Stimulated activated CD8-positive, alpha-beta memory T cell treated with anti-CD3 and anti-CD28 coated beads, Interleukin-12 subunit alpha, Interleukin-12 subunit beta, amount 100 ng/mL, for 24 hours (primary cell): ENCODE data around the gene AMMECR1L.
A peak's percentile ranks its signal among the peaks of the same experiment; 100 is the strongest.
"Not testable (repeated sequence)": the region's sequence is repeated elsewhere in the genome, so short reads cannot be mapped to it uniquely, and the experiment has no call there.

Source experiments
- DNase-seq: peaks from one replicate; pipeline ENCODE4 v3.0.0-alpha.2; 2020; ENCODE audit errors: extremely low read depth

Gene AMMECR1L

DNA sequence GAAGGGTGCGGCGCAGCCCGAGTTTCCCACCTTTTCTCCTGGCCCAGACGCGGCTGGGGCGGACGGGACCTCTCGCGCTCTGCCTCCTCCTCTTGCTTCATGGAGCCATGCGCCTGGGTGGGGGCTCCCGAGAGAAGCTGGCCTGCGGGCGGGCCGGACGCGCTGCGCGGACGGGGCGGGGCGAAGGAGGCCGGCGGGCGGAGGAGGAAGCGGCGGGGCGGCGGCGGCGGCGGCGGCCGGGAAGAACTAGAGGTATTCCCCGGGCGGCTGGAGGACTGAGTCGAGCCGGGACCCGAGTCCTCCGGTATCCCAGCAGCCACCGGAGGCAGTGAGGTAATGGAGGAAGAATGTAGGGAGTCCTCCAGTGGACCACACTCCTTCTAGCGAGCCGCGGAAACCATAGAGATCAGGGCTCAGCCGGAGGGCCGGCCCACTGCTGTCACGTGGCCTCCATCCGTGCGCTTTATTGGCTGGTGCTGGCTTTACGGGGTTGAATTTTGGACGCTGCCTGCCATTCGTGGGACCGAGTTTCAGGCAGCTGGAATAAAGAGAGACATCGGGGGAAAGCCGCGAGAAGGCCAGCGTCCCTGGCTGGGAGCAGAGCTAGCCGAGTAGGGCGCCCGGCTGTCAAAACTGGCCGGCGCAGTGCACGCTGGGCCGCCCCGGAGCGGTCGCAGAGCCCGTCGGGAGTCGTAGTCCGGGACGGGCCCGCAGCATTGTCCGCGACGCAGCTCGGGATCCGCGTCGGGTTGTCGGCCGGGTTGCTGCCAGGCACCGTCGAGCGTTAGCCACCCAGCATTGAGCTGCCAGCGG is at the start of gene AMMECR1L:
AMMECR1L (minus strand) TSS at position 177 of the 813 bp plus-strand sequence. CDS start 11,722 bp downstream, outside the sequence.
- peak; percentile 32 for DNase-seq

DNA sequence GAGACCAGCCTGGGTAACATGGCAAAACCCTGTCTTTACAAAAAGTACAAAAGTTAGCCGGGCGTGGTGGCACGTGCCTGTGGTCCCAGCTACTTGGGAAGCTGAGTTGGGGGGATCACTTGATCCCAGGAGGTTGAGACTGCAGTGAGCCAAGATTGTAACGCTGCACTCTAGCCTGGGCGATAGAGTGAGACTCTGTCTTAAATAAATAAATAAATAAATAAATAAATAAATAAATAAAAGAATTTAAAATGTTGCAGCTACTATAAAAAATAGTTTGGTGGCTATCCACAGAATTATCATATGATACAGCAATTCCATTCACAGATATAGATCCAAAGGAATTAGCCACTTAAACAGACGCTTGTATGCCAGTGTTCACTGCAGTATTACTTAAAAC is 49.6 kb upstream of the AMMECR1L start:
- DNase-seq = no peak

DNA sequence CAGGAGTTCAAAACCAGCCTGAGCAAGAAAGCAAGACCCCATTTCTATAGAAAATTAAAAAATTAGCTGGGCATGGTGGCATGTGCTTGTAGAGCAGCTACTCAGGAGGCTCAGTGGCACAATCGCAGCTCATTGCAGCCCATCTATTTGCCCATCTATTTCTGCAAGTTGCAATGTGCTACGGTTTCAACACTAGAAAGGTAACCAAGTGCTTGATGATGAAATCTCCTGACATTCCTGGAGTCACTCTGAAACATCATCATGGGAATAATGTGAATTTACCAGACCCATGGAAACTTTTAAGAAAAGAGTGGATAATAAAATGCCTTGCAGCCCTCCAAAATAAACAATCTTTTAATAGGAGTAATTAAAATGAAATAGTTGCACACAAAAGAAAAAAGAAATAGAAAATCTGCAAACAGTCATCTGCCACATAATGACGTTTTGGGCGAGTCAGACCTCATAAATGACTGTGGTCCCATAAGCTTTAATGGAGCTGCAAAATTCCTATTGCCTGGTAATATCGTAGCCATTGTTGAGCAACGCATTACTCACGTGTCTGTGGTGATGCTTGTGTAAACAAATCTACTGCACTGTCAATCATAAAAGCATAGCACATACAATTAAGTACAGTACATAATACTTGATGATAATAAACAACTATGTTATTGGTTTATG is 46.6 kb upstream of the AMMECR1L start:
- no peak for DNase-seq

DNA sequence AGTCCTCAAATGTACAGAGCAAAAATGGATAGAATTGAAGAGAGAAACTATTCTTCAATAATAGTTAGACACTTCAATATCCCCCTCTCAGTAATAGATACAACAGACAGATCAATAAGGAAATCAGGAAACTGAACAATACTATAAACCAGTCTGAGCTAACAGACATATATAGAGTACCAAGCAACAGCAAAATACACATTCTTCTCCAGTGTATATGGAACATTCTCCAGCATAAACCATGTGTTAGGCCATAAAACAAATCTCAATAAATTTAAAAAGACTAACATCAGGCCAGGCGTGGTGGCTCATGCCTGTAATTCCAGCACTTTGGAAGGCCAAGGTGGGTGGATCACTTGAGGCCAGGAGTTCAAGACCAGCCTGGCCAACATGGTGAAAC is 43.7 kb upstream of the AMMECR1L start:
- no peak for DNase-seq

DNA sequence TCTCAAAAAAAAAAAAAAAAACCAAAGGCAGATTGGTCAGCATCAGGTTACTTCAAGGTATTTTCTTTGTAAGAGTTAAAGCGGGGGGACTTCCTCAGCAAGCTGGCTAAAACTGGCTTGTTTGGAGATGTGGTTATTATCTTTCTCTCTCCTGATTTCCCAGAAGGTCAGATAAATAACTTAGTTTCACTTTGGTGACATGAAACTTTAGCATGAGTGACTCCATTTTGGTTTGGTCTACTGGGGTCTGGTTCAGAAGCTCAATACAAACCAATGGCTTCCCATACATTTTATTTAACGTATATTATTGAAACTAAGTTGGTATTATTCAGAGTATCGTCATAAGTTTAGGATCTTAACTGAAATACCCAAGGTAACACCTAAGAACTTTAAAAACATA is 41.6 kb upstream of the AMMECR1L start:
- no peak for DNase-seq

DNA sequence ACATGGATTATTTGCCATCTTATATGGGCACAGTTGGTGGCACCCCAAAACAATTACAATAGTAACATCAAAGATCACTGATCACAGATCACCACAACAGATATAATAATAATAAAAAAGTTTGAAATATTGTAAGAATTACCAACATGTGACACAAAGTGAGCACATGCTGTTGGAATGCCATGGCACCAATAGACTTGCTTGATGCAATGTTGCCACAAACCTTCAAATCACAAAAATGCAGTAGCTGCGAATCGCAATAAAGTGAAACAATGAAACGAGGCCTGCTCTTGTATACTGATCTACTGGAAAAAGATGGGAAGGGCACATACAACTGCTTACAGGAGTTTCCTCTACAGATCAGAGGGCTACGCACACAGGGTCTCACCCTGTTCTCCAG is 32.2 kb upstream of the AMMECR1L start:
- no peak for DNase-seq

DNA sequence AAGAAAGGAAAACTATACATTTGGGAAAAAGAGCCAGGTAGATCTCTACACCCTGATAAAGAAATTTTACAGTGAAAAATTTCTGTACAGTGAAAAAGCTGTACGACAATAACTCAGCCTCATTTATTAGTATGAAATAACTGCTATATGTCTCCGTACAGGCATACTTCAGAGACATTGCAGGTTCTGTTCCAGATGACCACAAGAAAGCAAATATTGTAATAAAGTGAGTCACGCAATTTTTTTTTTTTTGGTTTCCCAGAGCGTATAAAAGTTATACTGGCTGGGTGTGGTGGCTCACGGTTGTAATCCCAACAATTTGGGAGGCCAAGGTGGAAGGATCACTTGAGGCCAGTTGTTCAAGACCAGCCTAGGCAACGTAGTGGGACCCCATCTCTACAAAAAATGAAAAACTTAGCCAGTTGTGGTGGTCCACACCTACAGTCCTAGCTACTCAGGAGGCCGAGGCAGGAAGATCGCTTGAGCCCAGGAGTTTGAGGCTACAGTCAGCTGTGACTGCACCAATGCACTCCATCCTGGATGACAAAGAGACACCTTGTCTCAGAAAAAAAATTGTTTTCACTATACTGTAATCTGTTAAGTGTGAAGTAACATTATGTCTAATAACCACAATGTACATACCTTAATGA is 28.2 kb upstream of the AMMECR1L start:
- DNase-seq = no peak

DNA sequence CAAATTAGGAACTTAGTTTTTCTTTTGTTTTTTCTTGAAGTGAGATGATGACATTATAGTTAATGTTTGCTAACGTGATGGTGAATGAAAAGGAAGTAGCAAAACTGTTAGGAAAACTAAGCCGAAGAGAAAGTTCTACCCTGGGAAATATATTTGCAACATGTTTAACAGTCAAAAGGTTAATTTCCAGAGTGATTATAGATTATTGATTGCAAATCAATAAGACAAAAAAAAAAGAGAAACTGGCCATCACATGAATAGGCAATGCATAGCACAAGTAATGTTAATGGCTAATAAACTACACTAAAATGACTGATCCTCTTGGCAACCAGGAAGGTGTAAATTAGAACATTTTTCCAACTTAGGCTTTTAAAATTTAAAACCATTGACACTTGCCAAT is 26.0 kb upstream of the AMMECR1L start:
- DNase-seq = no peak

DNA sequence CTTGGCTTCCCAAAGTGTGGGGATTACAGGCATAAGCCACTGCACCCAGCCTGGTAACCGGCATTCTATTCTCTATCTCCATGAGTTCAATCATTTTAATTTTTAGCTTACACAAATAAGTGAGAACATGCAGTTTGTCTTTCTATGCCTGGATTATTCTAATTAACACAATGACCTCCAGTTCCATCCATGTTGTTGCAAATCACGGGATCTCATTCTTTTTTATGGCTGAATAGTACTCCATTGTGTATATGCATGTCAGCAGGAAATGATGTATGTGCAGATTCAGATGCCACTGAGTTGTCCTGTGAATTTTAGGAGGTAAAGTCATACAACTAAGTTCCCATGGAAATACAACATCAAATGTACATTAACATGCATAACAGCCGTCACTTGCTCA is 24.7 kb upstream of the AMMECR1L start:
- DNase-seq = no peak

DNA sequence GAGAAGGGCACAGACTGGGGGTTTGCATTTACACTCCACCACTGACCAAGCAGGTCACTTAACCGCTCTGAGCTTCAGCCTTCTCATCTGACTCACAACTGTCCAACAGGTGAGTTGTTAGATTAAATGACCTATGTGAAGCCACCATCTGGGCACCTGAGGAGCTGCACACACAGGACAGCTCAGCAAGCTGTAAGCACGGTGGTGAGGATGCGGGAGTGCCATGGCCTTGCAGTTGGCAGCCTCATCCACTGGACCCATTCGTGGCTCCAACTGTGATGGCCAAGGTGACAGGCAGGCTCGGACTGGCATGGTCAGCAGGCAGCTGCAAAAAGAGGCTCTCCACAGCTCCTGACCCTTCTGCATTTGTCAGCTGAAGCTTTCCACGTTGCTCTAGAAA is 23.3 kb upstream of the AMMECR1L start:
- DNase-seq = no peak

DNA sequence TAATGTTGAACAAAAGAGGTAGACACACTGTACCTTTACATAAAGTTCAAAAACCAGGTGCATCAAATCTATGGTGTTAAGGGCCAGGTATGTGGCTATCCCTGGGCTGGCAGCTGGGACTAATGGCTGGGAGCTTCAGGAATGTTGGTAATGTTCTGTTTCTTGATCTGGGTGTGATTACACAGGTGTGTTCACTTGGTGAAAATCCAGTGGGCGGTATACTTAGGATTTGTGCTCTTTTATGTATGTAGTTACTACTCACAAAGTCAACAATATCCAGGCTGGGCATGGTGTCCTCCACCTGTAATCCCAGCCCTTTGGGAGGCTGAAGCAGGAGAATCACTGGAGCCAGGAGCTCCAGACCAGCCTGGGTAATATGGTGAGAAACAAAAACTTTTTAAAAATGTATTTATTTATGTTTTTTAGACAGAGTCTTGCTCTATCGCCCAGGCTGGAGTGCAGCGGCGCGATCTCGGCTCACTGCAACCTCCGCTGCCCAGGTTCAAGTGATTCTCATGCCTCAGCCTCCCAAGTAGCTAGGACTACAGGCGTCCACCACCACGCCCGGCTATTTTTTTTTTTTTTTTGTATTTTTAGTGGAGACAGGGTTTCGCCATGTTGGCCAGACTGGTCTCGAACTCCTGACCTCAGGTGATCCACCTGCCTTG is 22.1 kb upstream of the AMMECR1L start:
- not testable (repeated sequence) for DNase-seq

DNA sequence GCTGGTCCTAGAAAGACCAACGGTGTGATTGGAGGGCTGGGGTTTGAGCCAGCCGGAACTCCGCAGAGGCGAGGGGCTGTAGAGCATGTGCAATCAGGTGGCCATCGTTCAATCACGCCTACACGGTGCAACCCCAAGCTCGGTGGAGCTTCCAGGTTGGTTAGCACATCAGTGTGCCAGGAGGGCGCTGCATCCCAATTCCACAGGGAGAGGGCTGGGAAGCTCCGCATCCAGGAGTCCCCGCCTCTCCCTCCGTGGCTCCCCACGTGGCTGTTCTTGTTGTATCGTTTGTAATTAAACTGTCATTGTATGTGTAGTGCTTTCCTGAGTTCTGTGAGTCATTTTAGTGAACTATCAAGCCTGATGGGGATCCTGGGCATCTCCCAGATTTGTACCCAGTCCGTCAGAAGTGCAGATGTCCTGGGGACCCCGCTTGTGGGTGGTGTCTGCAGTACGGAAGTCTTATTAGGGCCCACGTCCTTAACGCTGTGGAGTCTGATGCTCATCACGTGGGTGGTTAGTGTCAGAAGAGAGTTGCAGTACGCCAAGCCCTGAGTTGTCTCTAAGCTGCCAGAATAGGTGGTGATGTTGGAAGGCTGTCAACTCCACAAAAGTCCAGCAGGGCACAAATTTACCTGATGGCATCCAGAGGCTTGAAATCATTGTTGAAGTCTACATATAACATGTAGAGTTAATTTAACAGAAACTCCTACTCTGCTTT is 20.6 kb upstream of the AMMECR1L start:
- DNase-seq = no peak

DNA sequence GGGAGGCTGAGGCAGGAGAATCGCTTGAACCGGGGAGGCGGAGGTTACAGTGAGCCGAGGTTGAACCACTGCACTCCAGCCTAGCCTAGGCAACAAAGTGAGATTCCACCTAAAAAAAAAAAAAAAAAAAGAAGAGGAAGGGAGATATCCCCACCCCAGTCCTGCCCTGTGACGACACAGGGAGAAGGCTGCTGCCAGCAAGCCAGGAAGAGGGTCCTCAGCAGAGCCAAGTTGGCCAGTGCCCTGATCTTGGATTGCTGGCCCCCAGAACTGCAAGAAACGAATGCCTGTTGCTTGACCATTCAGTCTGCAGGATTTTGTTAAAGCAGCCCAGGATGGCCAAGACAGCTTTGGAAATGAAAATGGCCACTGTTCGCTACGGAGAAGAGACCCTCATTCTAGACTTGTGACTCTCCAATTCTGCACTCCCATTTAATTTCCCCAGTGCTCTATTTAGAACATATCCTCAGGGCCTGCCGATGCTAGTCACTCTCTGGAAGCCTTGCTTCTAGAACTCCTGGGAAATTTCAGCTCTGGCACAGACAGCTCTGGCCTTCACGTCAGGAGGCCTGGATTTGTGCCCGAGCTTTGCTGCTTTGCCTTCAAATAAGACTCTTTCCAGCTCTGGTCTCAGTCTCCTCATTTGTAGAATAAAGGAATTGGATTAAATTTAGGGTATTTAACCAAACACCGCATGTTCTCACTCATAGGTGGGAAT is 15.7 kb upstream of the AMMECR1L start:
- no peak for DNase-seq

DNA sequence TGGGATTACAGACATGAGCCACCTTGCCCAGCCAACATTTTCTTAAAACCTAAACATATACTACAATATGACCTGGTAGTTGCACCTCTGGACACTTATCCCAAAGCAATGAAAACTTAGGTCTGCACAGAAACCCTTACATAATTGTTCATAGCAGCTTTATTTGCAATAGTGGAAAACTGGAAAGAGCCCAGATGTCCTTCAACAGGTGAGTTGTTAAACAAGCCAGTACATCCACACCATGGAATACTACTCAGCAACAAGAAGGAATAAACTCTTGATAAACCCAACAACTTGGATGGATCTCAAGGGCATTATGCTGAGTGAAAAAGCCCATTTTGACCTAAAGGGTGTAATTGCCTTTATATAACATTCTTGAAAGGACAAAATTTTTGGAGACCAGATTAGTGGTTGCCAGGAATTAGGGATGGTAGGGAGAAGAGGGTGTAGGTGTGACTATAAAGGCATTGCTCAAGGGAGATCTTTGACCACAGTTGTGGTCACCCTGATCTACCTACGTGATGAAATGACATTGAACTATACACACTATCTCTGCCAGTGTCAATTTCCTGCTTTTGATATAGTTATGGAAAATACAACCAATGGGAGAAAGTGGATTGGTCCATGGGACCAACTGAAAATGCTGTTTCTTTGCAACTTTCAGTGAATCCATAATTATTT is 11.9 kb upstream of the AMMECR1L start:
- no peak for DNase-seq

DNA sequence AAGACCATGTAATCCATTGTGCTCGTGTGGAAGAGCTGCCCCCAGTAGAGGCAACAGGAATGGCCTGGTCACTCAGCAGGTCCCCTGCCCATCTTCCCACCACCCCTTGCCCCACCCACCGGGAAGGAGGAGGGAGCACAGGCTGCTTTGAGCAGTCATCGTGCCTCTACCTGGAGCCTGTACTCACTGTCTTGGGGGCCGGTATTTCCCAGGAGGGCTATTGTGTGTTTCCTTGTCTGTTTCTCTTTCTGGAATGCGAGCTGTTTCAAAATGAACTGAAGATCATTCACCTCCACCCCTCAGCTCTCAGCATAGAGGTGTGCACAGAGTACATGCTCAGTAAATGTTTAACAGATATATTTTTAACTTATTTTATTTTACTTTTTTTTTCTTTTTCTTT is 7.7 kb upstream of the AMMECR1L start:
- DNase-seq = no peak

DNA sequence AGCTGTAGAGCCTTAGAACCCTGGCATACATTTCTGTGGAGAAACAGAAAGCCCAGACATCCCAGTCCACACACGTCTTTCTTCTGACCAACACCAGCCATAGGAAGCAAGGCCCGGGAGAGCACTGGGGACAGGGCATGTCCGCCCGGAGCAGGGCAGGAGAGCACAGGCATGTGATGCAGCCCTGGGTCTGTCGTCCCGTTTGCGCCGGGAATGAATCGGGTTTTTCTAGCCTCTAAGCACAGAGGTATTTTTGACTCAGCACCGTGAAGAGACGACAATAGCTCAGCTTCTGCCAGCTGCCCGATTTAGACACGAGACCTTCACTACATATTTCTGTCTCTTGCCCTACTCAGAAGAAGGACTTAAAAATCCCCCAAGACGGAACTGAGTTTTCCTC is 7.3 kb upstream of the AMMECR1L start:
- no peak for DNase-seq

DNA sequence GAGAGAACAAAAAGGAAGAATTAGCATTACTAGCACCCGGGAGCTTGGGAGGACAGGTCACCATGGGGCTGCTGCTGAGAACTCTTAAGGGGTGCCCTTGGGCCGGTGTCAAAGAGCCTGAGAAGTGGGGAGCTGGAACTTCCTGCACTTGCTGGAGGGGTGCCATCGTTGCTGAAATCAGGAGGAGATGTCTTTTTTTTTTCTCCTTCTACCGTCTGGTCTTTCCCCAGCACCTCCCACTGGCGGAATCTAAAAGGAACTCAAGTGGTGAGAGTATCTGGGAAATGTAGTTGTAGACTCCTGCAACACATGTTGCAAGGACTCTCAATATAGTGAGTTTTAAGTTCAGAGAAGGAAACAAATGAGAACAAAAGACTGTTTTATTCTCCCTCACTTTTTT is 6.1 kb upstream of the AMMECR1L start:
- no peak for DNase-seq

DNA sequence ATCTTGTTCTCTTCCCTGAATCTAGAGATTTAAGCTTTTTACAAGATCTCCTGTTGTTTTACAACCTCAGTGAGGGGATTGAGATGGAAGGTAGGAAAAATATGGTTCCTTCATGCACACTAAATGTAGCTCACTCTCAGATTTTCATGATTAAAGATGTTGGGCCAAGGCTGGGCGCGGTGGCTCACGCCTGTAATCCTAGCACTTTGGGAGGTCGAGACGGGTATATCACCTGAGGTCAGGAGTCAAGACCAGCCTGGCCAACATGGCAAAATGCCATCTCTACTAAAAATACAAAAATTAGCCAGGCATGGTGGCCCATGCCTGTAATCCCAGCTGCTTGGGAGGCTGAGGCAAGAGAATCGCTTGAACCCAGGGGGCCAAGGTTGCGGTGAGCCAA is 5.0 kb upstream of the AMMECR1L start:
- DNase-seq = not testable (repeated sequence)

DNA sequence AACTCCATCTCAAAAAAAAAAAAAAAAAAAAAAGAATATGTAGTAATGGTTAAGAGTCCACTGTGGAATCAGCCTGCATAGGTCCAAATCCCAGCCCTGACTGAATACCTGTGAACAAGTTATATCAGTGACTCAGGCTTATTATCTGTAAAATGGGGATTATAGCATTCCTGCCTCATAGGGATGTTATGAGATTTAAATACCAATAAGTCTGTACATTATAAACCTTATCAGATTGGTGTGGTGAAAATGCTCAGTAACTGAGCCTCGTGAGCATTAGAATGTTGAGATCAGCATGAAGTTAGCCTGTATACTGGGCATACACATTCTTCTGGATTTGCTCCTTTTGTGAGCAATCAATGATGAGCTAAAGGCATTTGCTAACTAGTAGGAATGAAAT is 3.0 kb upstream of the AMMECR1L start:
- no peak for DNase-seq

DNA sequence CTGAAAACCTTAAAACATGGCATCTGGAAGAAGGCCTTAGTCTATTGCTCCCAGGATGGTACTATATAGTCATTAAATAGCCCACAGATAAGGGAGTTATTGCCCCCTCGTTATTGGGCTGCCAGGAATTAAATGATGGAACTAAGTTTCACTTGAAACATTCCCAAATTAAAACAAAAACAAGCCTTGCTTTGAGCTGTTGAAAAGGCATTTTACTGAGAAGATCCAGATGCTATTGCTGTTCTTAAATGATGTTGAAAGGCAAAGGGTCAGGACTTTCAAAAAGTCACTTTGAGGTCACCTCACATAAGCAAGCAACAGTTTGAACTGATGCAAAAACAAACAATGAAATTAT is 2.0 kb upstream of the AMMECR1L start:
- DNase-seq = no peak
